ENCODE results near the gene USH1C.

The USH1C gene

GRCh38 chr11:17496406-17496805, 47.8 kb downstream of the USH1C start:
- DNase-seq, result no peak

GRCh38 chr11:17494019-17494418, 50.2 kb downstream of the USH1C start:
- DNase-seq, result no peak

GRCh38 chr11:17490938-17491337, 53.3 kb downstream of the USH1C start:
- DNase-seq, result no peak

DNA sequence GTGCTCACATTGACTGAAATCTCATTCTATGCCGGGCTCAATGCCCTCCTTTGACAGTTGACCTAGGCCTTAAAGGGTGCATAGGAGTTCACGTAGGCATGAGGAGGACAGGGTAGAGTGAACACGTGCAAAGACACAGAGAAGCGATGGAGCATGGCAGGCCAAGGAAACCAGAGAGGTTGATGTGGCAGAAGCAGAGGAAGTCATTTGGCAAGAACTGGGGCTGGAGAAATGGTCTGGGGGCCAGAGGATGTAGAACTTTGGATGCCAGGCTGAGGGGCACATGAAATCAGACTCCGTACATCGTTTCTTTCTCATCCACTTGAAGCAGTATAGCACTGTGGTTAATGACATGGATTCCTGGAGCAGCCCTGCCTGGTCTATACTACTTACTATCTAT, 54.0 kb downstream of the USH1C start:
- no peak for DNase-seq

GRCh38 chr11:17489751-17490150, 54.5 kb downstream of the USH1C start:
- DNase-seq, result no peak

GRCh38 chr11:17488563-17488962, 55.7 kb downstream of the USH1C start:
- no peak for DNase-seq

- no peak for DNase-seq
Measured at GRCh38 chr11:17486646-17487045, 57.6 kb downstream of the USH1C start.

- DNase-seq, result no peak
Measured at GRCh38 chr11:17483505-17483904, 60.7 kb downstream of the USH1C start.

- no peak for DNase-seq
Measured at GRCh38 chr11:17481905-17482304, 62.3 kb downstream of the USH1C start.

DNA sequence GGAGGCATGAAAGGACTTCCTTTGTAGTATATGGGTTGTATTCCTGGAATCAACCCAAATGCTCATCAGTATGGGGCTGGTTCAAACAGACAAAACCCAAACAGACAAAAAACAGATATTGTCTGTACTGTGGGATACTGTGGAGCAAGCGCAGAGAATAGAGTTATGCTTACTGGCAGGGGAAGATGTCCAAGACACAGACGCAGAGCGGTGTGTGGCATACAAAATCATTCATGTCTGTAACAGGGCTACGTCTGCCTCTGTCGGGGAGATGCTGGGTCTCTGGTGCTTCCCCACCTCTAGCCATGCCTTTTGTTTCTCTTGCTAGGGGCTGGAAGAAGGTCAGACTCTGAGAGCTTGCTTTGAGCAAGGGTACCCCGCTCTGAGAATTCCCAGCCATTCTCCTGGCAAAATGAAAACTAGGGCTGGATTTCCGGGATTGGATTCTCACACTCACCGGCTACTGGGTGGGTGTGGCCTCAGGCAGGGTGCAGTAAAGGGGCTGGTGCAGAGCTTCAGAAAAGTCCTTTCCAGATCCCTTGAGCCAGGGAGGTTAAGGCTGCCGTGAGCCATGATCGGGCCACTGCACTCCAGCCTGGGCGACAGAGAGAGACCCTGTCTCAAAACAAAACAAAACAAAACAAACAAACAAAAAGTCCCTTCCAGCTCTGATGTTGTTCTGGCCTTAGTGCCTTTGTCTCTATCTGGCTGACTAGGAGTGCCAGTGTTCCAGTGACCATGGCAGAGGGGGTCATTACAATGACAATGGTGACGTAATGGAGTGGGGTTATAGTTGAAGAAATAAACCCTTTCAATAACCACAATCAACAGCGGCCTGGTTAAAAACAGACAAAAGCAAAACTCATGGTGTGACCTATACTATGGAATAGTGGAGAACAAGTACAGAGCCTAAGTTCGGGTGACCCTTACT, 64.7 kb downstream of the USH1C start:
- peak; percentile 54 for DNase-seq

- DNase-seq, result no peak
Measured at GRCh38 chr11:17478070-17478469, 66.1 kb downstream of the USH1C start.

DNA sequence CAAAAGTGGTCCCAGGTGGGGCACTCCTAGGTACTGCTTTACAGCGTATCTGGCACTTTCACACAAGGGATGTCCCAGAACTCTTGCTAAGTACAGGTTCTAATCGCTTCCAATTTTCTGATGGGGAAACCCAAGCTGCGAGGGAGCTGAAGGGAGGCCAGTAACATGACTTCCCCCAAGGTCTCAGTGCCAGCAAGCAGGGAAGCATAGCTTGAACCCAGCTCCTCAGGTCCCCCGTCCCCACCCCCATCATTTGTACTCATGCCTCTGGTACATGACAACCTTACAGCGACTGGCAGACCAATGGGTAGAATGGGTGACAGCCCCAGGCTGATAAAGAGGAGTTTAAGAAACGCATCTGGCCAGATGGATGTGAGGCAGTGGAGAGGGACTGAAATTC, 66.9 kb downstream of the USH1C start:
- DNase-seq, result no peak

- DNase-seq, result no peak
Measured at GRCh38 chr11:17477084-17477333, 67.2 kb downstream of the USH1C start.

DNA sequence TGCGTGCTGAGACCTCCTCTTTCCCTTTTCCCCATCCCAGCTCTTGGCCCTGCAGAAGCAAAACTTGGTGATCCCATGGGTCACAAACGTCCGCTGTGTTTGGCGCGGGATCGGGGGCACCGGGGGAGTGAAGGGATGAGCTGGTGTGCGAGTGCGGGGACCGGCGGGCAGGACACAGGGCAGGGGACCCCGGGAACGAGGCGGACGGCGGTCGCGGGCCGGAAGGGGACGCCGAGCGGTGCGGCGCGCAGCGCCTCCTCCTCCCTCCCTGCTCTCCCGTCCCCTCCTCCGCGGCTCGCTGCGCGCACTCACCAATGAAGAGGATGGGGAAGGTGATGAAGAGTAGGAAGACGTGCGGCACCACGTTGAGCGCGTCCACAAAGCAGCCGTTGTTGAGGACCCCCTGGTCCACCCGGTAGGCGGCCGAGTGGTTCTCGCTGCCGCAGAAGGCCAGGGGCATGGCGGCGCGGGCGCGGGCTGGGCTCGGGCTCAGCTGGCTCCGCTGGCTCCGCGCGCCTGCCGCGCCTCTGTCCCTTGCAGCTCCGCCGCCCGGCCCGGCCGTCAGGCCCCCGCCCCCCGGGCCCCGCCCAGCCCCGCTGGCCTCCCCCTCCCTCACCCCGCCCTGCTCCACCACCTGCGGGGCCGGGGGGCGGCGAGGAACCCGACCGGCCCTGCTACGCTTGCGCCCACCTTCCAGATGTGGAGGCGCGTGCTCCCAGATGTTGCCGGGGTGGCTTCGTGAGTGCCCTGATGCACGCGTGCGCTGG, 67.7 kb downstream of the USH1C start, which contains the start of gene ABCC8:
ABCC8 (minus strand) TSS at position 529 of the 767 bp plus-strand sequence; CDS start at position 460, 69 bp downstream.
- peak; percentile 25 for DNase-seq

DNA sequence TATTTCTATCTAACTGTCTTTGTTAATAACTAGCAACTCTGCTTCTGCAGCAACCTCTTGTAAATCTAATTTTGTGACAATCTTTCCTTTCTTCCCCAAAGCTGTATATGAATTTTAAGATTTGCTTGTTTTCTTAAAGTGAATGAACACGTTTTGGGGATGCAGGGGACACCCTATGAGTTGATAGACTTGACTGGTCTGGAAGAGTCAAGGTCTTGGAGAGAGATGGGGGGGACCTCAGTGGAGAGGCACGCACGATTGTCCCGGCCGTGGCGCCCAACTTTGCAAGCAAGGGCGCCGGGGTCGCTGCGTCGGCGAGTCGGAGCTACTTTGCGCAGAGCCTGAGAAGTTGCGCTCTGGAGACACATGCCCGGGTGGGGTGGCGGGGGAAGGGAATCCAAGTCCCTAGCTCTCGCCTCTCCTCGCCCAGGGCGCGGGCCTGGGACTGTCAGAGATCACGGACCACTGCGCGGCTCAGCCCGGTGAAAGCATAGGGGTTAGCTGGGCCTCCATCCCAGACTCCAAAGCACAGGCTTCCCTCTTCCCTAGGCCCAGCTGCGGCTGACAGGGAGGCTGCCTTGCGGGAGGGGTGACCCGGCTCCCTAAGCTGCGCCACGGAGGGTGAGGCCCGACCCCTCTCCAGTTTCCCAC, 68.4 kb downstream of the USH1C start:
- no peak for DNase-seq

- DNase-seq, result peak; percentile 48
Measured at GRCh38 chr11:17473071-17473744, 71.0 kb downstream of the USH1C start.

DNA sequence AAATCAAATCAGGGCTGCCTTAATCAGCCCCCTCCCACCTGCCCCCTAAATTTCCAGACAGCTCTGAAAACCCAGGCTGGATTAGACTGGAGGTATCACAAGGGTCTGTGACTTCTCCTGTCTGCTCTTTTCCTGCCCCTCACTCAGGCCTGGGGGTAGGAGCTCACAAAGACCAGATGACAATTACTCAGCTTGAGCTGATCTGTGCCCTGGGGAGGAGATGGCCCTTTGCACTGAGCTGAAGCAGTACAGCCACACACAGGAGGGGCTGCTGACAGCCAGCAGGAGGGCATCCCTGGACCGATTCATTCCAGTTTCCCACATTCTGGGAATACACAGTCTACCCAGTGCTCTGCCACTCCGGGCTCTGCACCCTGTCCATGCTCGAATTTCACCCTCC, 71.7 kb downstream of the USH1C start:
- no peak for DNase-seq

DNA sequence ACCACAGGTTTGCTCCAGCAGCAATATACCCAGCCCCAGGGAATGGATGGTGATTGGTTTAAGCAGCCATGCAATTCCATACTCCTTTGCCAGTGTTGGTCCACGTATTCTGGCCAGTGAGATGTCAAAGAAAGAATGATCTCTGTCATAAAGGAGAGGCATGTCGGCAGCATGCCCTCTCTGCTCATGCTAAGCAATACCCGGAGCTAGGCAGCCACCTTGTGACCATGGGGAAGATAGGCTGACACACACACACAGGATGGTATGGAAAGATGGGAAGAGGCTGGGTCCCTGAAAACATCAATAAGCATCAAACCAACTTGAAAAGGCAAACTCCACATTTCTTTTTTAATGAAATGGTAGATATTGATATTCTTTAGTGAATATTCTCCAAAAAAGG, 72.7 kb downstream of the USH1C start:
- DNase-seq, result no peak

DNA sequence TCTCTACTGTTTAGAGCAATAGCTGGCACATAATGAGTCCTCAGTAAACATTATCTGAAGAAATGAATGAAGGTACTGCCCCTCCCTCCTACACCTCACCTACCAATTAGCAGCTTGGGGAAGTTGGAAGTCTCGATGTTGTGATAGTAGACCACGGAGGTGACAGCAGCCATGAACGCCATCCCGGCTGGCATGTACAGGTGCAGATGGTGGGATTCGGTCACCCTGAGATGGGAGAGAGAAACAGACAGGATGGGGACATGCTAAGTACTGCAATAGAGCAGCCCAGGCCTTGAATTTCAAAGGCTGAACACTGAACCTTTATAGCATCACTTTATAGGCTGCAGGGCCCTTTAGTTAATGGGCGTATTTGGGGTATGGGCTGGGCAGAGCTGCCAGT, 74.2 kb downstream of the USH1C start:
- no peak for DNase-seq

DNA sequence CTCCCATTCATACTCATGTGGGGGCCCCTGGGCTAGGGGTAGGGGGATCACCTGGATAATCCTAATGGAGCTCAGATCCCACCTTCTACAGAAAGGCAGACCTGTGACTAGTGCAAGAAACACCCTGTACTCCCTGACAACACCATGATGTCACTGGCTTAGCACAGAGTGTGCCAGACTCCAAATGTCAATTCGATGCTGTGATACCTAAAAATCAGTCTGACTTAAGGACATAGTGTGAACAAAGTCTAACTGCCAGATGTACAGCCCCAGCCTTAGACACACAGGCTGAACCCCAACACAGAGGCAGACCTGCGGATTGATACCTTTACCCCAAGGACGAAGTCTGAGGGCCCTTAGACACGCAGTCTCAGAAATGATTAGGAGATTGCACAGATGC, 76.1 kb downstream of the USH1C start:
- no peak for DNase-seq

DNA sequence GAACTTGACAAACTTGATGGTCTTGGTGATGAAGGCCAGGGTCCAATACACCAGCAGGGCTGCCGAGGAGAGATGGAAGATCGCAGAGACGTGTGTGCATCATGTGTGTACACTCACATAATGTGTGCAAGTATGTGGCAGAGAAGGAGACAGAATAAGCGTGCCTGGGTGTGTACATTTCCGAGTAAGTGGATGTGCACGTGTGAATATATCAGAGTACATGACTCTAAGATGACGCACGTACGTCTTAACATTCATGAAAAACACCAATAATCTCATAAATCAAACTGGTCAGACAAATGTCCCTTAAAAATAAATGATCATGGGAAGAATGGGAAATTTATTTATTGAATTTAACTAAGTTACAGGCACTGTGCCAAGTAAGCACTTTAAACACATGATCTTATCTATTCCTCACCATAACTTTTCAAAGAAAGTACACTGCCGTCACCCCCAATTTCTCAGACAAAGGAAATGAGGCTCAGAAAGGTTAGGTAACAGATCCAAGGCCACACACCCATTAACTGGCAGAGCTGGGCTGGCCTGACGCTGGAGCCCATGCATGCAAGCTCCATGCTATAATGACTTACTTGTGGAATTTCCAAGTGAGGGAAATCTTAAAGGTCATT, 80.6 kb downstream of the USH1C start:
- DNase-seq, result no peak

- DNase-seq, result no peak
Measured at GRCh38 chr11:17462940-17463339, 81.3 kb downstream of the USH1C start.

GRCh38 chr11:17460406-17460805, 83.8 kb downstream of the USH1C start:
- no peak for DNase-seq

Measured in COR-L47 (cell line).